Endothelial cell of umbilical vein (primary cell): Measurements from ENCODE around the gene GPHA2. TPM values are rescaled to one million over a fixed set of nuclear protein-coding genes. Genes with fewer than 3 reads are reported as not detected.
A peak's percentile ranks its signal among the peaks of the same experiment; 100 is the strongest.

Source experiments
- BruUV-seq: library from RNA; stranded (reverse); fragments of 400-500 nt; replicated peaks from 2 replicates; lab custom pipeline; 2021; lab: Mats Ljungman, UMichigan
- CTCF ChIA-PET: fragments of 300-600, 350-600 bp; sonication (Branson Sonifier 250); formaldehyde crosslinking; loops from one replicate; lab custom pipeline; 2021; ENCODE audit warnings: antibody characterized with exemption, inconsistent platforms; lab: Charles Lee
- POLR2A ChIA-PET: fragments of 300-600, 350-600 bp; sonication (Branson Sonifier 250); formaldehyde crosslinking; loops from one replicate; lab custom pipeline; 2021; ENCODE audit warnings: antibody characterized with exemption, inconsistent platforms; lab: Charles Lee
- DNase-seq: peaks from one replicate; pipeline ENCODE4 v3.0.0-alpha.2; 2011; ENCODE audit warnings: low read depth, low spot score
- FAIRE-seq: peaks from 2 replicates; lab custom pipeline; 2011; peaks lifted over from hg19 to GRCh38; lab: Jason Lieb, UNC
- H2AFZ ChIP-seq: 2 replicates; pipeline ENCODE4 v1.6.0; 2012; ENCODE audit warnings: low read depth, low read length, control low read depth, inconsistent platforms
- H3K27ac ChIP-seq: 2 replicates; pipeline ENCODE4 v1.5.1; 2011; ENCODE audit warnings: low read depth, mild to moderate bottlenecking, control low read depth, low read length, moderate library complexity; ENCODE audit not compliant: insufficient read depth
- H3K27me3 ChIP-seq, 2 experiments: 2 replicates each; pipeline versions ENCODE4 v1.6.0 to v1.6.1; 2011; ENCODE audit warnings: low read length in 2 of 2, mixed read lengths in 1 of 2; ENCODE audit not compliant: control insufficient read depth in 2 of 2, insufficient read depth in 2 of 2
- H3K36me3 ChIP-seq, 2 experiments: 2 replicates in 1 of 2; 3 replicates in 1 of 2; pipeline ENCODE4 v1.5.1; 2011; ENCODE audit warnings: low read length in 2 of 2, mild to moderate bottlenecking in 1 of 2, moderate library complexity in 1 of 2; ENCODE audit not compliant: control insufficient read depth in 2 of 2, insufficient read depth in 2 of 2; ENCODE audit errors: extremely low read depth in 1 of 2
- H3K4me1 ChIP-seq: 3 replicates; pipeline ENCODE4 v1.5.1; 2011; ENCODE audit warnings: mild to moderate bottlenecking, low read length; ENCODE audit not compliant: control insufficient read depth, insufficient read depth; ENCODE audit errors: extremely low read depth
- H3K4me2 ChIP-seq: 2 replicates; pipeline ENCODE4 v1.6.1; 2011; ENCODE audit warnings: low read length, control low read depth, mixed read lengths; ENCODE audit not compliant: insufficient read depth
- H3K4me3 ChIP-seq, 3 experiments: fragments of 200-600 bp in 1 of 3; sonication (generic), shearing (Covaris generic) in 1 of 3; replicated peaks in 1 of 3; 2 replicates each; pipeline ENCODE4 v1.5.1; 2011 to 2016; ENCODE audit warnings: control low read depth in 3 of 3, low read length in 3 of 3, mild to moderate bottlenecking in 2 of 3, inconsistent platforms in 1 of 3, low read depth in 1 of 3, moderate library complexity in 1 of 3; ENCODE audit not compliant: insufficient read depth in 1 of 3
- H3K79me2 ChIP-seq: 2 replicates; pipeline ENCODE4 v1.6.0; 2012; ENCODE audit warnings: low read length, inconsistent platforms; ENCODE audit not compliant: control insufficient read depth, insufficient read depth
- H3K9ac ChIP-seq: replicated peaks from 2 replicates; pipeline ENCODE3; 2011; ENCODE audit warnings: low read length, control low read depth; ENCODE audit not compliant: insufficient read depth; ENCODE audit errors: extremely low read depth
- H3K9me1 ChIP-seq: replicated peaks from 3 replicates; pipeline ENCODE4 v1.6.0; 2011; ENCODE audit warnings: mild to moderate bottlenecking, low read length; ENCODE audit not compliant: control insufficient read depth, insufficient read depth; ENCODE audit errors: extremely low read depth
- H3K9me3 ChIP-seq: replicated peaks from 2 replicates; pipeline ENCODE4 v1.5.1; 2012; ENCODE audit warnings: low read length, inconsistent platforms; ENCODE audit not compliant: control insufficient read depth, insufficient read depth
- H4K20me1 ChIP-seq: replicated peaks from 2 replicates; pipeline ENCODE3; 2011; ENCODE audit warnings: mild to moderate bottlenecking, low read length; ENCODE audit not compliant: control insufficient read depth, insufficient read depth; ENCODE audit errors: extremely low read depth
- EZH2 ChIP-seq: IDR thresholded peaks from 2 replicates; pipeline ENCODE4 v1.6.1; 2012; ENCODE audit warnings: borderline replicate concordance, low read depth, mild to moderate bottlenecking, moderate library complexity, low read length, inconsistent platforms; ENCODE audit not compliant: severe bottlenecking
- FOS ChIP-seq: IDR thresholded peaks from 2 replicates; pipeline ENCODE4 v1.6.1; 2011; ENCODE audit warnings: mild to moderate bottlenecking, low read length, moderate library complexity, borderline replicate concordance; ENCODE audit not compliant: insufficient read depth
- GATA2 ChIP-seq: IDR thresholded peaks from 2 replicates; pipeline ENCODE4 v1.7.0; 2011; ENCODE audit warnings: low read depth, mild to moderate bottlenecking, moderate library complexity, mixed read lengths, low read length; ENCODE audit not compliant: insufficient read length, insufficient read depth
- MYC ChIP-seq: IDR thresholded peaks from one replicate; pipeline ENCODE4 v1.6.1; 2011; ENCODE audit warnings: mild to moderate bottlenecking, low read depth, low read length
- POLR2A ChIP-seq: IDR thresholded peaks from 2 replicates; pipeline ENCODE4 v1.6.1; 2012; ENCODE audit warnings: low read depth, mild to moderate bottlenecking, control low read depth, low read length
- dilution Hi-C: fragments of 300-500 bp; cut with MboI; formaldehyde crosslinking; loops from one replicate; pipeline ENCODE4 v1.15.0; 2019; ENCODE audit warnings: low sequenced_read_pairs; ENCODE audit not compliant: extremely low pct_ligation_motif_present
- intact Hi-C: fragments of 100-400 bp; cut with micrococcal nuclease; formaldehyde crosslinking; loops from one replicate; pipeline ENCODE4 v1.10.0; 2022
- polyA plus RNA-seq, 4 experiments: library from polyadenylated mRNA; depleted of rRNA in 3 of 4; stranded (reverse) in 3 of 4; unstranded in 1 of 4; fragments of >200 nt; gene quantifications; 2 replicates each; pipeline versions ENCODE4 v1.2.1 to v1.2.3, GENCODE V29; 2011 to 2012; ENCODE audit warnings: missing spikeins in 1 of 4
- total RNA-seq: library from RNA; stranded (reverse); gene quantifications from 2 replicates; pipeline ENCODE4 v1.2.3, GENCODE V29; 2021
- TF ChIP-seq, protein P1 (sequence below), 2 donors: IDR thresholded peaks; 1 replicate in 1 of 2; 2 replicates in 1 of 2; pipeline ENCODE4 v1.5.1; 2011; ENCODE audit warnings: low read length in 2 of 2, mild to moderate bottlenecking in 2 of 2, moderate library complexity in 2 of 2, control low read depth in 1 of 2, inconsistent platforms in 1 of 2, low read depth in 1 of 2; ENCODE audit not compliant: insufficient read depth in 1 of 2; ENCODE audit errors: extremely low read depth in 1 of 2
- TF ChIP-seq, protein P2 (sequence below): IDR thresholded peaks from 2 replicates; pipeline ENCODE4 v1.6.1; 2011; ENCODE audit not compliant: insufficient read depth, insufficient read length

Gene GPHA2
- total and polyA plus RNA-seq, 2 donors (not counting 3 experiments of a cell fraction or from before 2014, with no cell fraction given): not detected

DNA sequence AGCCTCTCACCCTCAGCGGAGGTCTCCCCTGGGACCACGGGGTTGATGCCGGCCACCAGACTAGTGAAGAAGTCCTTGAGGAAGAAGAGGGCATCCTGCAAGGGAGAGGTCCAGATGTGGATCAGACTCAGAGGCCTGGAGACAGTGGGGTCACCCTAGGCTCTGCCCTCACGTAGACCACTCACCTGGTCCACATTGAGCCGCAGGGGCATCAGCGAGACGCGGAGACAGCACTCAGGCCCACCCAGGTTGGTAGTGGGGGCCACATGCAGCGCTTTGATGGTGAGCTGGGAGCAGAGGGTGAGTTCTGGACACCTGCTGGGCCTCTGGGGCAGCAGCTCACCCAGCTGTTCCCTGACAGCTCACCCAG is 37.6 kb downstream of the GPHA2 start:
- TF ChIP-seq, protein P1, sequence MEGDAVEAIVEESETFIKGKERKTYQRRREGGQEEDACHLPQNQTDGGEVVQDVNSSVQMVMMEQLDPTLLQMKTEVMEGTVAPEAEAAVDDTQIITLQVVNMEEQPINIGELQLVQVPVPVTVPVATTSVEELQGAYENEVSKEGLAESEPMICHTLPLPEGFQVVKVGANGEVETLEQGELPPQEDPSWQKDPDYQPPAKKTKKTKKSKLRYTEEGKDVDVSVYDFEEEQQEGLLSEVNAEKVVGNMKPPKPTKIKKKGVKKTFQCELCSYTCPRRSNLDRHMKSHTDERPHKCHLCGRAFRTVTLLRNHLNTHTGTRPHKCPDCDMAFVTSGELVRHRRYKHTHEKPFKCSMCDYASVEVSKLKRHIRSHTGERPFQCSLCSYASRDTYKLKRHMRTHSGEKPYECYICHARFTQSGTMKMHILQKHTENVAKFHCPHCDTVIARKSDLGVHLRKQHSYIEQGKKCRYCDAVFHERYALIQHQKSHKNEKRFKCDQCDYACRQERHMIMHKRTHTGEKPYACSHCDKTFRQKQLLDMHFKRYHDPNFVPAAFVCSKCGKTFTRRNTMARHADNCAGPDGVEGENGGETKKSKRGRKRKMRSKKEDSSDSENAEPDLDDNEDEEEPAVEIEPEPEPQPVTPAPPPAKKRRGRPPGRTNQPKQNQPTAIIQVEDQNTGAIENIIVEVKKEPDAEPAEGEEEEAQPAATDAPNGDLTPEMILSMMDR (IDR thresholded peaks at IDR 0.05; ENCODE audit: extremely low read depth in 1 of 2, insufficient read depth in 1 of 2, low read depth in 1 of 2, low read length in 2 of 2): no peak
- TF ChIP-seq FOS (no peak), POLR2A (no peak), MYC (no peak), EZH2 (no peak), GATA2 (no peak)
- TF ChIP-seq, protein P2, sequence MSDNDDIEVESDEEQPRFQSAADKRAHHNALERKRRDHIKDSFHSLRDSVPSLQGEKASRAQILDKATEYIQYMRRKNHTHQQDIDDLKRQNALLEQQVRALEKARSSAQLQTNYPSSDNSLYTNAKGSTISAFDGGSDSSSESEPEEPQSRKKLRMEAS: no peak
- Histone ChIP-seq H3K27ac (no peak overlapping the region), H3K9ac (no peak overlapping the region), H3K79me2 (no peaks in the 10 kb centered on the region), H2AFZ (no peak overlapping the region), H3K4me1 (no peaks in the 10 kb centered on the region), H3K4me3 (no peak overlapping the region), H3K9me1 (no peaks in the 10 kb centered on the region), H3K9me3 (no peaks in the 10 kb centered on the region), H4K20me1 (no peaks in the 10 kb centered on the region), H3K4me2 (no peak overlapping the region), H3K27me3 (no peaks in the 10 kb centered on the region), H3K36me3 (peaks cover 0 to 39% of the 10 kb centered on the region in 2 experiments)
- dilution Hi-C loops: loop anchor here (10.0 kb wide), 1 partner anchor 53 kb away; the partner anchor contains the start of gene CDC42BPG
- TSS peak; percentile 31 for BruUV-seq
- CTCF ChIA-PET: interaction anchor here (0.8 to 0.9 kb wide), 2 partner anchors 10 to 54 kb away, joined by 3 to 5 read pairs; no protein-coding TSS in a partner anchor
- no peak for FAIRE-seq
- intact Hi-C loops: no loop called here
- DNase-seq: no peak
- POLR2A ChIA-PET: interaction anchor here (0.6 kb wide), 1 partner anchor 13 kb away, joined by 3 read pairs; no protein-coding TSS in a partner anchor
